Stimulated activated CD8-positive, alpha-beta memory T cell treated with anti-CD3 and anti-CD28 coated beads, Interleukin-4, amount 100 ng/mL, for 4 hours (primary cell): ENCODE measurements around the gene TPRX2.
"Not testable (repeated sequence)": the region's sequence is repeated elsewhere in the genome, so short reads cannot be mapped to it uniquely, and the experiment has no call there.

Experiments used
- DNase-seq, 2 donors: peaks; one replicate each; pipeline ENCODE4 v3.0.0-alpha.2; 2020; ENCODE audit warnings: low read depth in 2 of 2, low spot score in 1 of 2

Gene TPRX2

GRCh38 chr19:47858646-47859285 lies at the start of gene TPRX2:
TSS of gene TPRX2 (plus strand) at chr19:47859235. CDS start at chr19:47859247, 12 bp downstream.
- DNase-seq = not testable (repeated sequence)

- DNase-seq = peak; percentile 28 to 54
Measured at GRCh38 chr19:47813304-47813994, 45.6 kb upstream of the TPRX2 start.

GRCh38 chr19:47813995-47814328 lies 45.1 kb upstream of the TPRX2 start:
- no peak for DNase-seq

- not testable (repeated sequence) for DNase-seq
Measured at GRCh38 chr19:47816270-47816669, 42.8 kb upstream of the TPRX2 start.

GRCh38 chr19:47818221-47818620 lies 40.8 kb upstream of the TPRX2 start:
- DNase-seq = not testable (repeated sequence)

DNA sequence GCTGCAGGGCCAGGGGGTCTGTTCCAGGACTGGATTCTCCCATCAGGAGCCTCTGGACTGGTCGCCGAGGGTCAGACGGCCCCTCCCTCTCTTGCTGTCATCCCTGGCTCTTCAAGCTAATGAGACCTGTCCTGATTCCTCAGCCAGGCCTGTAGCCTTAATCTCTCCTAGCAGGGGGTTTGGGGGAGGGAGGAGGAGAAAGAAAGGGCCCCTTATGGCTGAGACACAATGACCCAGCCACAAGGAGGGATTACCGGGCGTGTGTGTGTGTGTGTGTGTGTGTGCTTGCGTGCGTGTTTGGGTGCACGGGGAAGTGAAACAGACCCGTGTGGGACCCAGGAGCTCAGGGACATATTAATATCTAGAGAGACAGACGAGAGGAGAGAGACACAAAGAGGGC lies 39.2 kb upstream of the TPRX2 start:
- no peak for DNase-seq

- no peak for DNase-seq
Measured at GRCh38 chr19:47820410-47820809, 38.6 kb upstream of the TPRX2 start.

DNA sequence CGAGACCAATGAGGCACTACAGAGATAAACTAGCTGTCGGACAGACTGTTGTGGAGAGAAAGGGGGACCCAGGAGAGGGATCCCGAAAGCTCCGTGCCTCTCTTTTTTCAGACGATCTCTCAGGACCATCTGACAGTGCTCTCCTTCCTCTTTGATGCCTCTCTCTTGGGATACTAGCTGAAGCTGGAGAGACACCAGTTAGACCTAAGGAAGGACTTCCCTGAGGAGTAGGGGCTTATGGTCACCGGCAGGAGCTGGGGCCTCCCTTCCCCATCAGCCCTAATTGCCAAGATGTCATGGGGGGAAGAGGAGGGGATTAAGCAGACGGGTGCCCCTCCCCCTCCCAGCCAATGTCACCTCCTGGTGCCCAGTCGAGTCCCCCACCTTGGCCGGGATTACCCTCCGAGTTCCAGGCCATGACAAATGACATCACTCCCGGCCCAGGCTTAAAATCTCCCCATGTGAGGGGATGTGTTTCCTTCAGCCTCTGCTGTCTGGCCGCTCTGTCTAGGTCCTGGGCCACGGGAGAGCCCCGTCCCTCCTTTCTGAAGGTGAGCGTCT lies 37.5 kb upstream of the TPRX2 start, which contains the start of gene CRX:
Gene CRX (plus strand): TSS at position 478 of the 561 bp plus-strand sequence. CDS start 12,507 bp downstream, outside the sequence.
- DNase-seq = no peak

GRCh38 chr19:47824396-47824795 lies 34.6 kb upstream of the TPRX2 start:
- DNase-seq = no peak

DNA sequence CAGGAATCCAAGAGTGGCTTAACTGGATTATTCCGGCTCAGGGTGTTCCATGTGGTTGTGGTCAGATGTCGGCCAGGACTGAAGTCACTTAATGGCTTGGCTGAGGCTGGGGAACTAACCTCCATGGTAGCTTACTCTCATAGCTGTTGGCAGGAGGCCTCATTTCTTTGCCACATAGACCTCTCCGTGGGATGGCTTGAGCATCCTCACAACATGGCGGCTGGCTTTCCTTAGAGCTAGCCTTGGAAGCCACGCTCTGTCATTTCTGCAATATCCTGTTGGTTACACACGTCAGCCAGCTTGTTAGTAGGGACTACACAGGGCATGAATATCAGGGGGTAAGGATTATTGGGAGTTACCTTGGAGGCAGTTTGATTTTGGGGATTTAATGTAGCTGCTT lies 32.2 kb upstream of the TPRX2 start:
- DNase-seq = no peak

GRCh38 chr19:47832723-47833122 lies 26.3 kb upstream of the TPRX2 start:
- DNase-seq = no peak

DNA sequence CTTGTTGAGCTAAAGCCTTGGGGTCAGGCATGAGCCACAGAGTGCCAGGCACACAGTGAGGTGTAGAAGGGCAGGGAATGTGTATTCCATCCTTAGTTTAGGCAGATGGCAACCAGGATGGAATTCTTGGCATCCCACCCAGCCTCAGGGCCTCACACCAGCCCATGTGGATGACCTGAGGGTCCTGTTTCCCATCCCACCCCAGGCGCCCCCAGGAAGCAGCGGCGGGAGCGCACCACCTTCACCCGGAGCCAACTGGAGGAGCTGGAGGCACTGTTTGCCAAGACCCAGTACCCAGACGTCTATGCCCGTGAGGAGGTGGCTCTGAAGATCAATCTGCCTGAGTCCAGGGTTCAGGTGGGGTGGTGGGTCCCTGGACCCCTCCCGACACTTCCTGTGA lies 23.0 kb upstream of the TPRX2 start:
- no peak for DNase-seq

DNA sequence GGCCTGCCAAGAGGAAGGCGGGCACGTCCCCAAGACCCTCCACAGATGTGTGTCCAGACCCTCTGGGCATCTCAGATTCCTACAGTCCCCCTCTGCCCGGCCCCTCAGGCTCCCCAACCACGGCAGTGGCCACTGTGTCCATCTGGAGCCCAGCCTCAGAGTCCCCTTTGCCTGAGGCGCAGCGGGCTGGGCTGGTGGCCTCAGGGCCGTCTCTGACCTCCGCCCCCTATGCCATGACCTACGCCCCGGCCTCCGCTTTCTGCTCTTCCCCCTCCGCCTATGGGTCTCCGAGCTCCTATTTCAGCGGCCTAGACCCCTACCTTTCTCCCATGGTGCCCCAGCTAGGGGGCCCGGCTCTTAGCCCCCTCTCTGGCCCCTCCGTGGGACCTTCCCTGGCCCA lies 19.6 kb upstream of the TPRX2 start:
- no peak for DNase-seq

- no peak for DNase-seq
Measured at GRCh38 chr19:47839913-47840312, 19.1 kb upstream of the TPRX2 start.

DNA sequence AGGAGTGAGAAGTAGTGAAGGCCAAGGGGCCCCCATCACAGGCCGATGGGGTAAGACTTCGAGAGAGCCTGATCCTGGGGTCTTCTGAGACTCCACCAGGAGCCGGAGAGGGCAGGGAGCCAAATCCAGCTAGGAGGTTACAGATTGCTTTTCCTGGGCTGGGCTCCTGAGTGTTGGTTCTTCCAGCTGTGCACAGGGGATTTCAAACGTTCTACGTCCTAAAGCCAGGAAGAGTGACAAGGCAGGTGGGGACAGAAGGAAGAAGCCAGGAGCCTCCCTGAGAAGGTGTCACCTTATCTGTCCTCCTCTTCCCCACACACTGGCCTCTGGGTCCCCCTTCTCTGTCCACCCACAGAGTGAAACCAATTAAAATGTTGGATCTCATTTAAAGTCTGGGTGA lies 16.1 kb upstream of the TPRX2 start:
- DNase-seq = no peak

DNA sequence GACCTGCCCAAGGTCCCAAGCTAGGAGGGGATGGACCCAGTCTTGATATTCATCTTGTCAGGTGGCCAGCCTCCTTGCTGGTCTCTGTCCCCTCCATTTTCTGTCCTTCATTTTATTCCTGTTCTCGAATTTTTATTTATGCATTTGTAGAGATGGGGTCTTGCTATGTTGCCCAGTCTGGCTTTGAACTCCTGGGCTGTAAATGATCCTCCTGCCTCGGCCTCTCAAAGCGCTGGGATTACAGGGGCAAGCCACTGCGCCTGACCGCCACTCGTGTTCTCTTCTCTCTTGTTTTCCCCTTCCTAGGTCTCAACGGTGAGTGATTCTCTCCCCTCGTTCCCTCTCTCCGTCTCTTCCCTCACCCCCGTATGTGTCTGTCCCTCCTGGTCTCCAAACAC lies 10.6 kb upstream of the TPRX2 start:
- DNase-seq = no peak

- no peak for DNase-seq
Measured at GRCh38 chr19:47848823-47849473, 10.1 kb upstream of the TPRX2 start.

DNA sequence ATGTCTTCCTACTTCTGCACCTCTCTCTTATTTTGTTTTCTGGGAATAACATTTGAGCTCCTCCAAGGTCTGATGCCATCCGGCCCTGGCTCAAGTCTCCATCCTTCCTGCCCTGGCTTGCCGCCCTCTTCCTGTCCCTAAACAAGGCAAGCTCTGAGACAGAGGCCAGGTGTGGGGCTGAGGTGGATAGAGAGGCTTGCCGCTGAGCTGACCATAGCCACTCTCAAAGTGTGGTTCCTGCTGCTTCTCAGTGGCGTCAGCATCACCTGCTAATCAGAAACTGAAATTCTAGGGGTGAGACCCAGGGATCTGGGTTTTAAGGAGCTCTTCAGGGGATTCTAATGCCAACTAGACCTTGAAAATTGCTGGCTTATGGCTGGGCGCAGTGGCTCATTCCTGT lies 6.0 kb upstream of the TPRX2 start:
- DNase-seq = no peak

DNA sequence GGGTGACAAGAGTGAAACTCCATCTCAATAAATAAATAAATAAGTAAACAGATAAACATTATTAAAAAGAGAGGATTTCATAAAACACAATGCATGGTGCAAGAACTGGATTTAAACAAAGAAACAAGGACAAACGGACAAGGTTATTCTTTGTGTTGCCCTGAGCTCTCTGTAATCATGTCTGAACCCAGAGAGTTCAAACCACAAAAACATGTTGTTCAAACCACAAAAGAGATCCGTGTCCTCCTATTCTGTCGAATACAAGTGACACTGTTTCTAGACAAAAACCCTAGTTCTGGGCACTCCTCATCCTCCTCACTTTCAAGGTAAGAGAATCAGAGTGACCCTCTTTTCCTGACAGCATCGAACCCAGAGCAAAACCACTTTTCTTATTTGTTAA lies 4.6 kb upstream of the TPRX2 start:
- no peak for DNase-seq

DNA sequence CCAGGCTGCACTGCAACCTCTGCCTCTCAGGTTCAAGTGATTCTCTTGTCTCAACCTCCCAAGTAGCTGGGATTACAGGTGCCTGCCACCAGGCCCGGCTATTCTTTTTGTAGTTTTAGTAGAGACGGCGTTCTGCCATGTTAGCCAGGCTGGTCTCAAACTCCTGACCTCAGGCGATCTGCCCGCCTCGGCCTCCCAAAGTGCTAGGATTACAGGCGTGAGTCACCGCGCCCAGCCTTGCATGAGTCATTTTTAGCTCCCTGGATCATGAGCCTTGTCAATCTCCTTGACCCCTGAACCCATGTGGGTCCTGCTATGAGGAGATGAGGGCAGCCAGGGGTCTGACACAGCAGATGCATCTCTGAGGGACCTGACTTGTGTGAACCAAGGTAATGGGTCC lies 804 bp upstream of the TPRX2 start:
- DNase-seq = not testable (repeated sequence)

DNA sequence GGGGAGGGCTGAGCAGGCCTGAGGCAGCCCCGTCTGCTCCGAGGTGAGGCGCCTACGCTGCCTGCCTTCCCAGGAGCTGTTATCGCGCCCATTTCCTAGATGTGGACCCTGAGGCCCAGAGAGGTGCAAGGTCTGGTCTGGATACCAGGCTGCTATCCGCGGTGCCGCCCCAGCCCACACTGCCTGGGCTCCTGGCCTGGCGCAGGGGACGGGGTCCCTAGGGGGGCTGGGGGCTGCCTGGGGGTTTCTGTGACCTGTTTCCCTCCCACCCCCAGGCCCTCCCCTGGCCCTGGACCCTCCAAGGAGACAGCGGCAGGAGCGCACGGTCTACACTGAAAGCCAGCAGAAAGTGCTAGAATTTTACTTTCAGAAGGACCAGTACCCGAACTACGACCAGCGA lies 803 bp downstream of the TPRX2 start:
- DNase-seq = not testable (repeated sequence)
